Testis (tissue), 2 donors: ENCODE data around the gene MCOLN1.

Source experiments
- POLR2A ChIP-seq: fragments of 450-650 bp; IDR thresholded peaks from one replicate; pipeline ENCODE4 v1.6.1; 2017; ENCODE audit warnings: antibody characterized with exemption, mild to moderate bottlenecking, moderate library complexity
- TF ChIP-seq, protein P1 (sequence below), 3 experiments: fragments of 450-650 bp in 2 of 3; fragments of 200-600 bp in 1 of 3; sonication (generic) in 1 of 3; IDR thresholded peaks; one replicate each; pipeline ENCODE4 v1.5.1; 2016 to 2019; ENCODE audit warnings: antibody characterized with exemption in 3 of 3, mild to moderate bottlenecking in 2 of 3, moderate library complexity in 1 of 3

GRCh38 chr19:7533925-7534480 lies 11.6 kb downstream of the MCOLN1 start:
- TF ChIP-seq, protein P1, sequence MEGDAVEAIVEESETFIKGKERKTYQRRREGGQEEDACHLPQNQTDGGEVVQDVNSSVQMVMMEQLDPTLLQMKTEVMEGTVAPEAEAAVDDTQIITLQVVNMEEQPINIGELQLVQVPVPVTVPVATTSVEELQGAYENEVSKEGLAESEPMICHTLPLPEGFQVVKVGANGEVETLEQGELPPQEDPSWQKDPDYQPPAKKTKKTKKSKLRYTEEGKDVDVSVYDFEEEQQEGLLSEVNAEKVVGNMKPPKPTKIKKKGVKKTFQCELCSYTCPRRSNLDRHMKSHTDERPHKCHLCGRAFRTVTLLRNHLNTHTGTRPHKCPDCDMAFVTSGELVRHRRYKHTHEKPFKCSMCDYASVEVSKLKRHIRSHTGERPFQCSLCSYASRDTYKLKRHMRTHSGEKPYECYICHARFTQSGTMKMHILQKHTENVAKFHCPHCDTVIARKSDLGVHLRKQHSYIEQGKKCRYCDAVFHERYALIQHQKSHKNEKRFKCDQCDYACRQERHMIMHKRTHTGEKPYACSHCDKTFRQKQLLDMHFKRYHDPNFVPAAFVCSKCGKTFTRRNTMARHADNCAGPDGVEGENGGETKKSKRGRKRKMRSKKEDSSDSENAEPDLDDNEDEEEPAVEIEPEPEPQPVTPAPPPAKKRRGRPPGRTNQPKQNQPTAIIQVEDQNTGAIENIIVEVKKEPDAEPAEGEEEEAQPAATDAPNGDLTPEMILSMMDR (IDR thresholded peaks at IDR 0.05), result no peak
- no peak for TF ChIP-seq POLR2A
